K562 (cell line): ENCODE data around the gene GFI1B. TPM values are rescaled to one million over a fixed set of nuclear protein-coding genes. Genes with fewer than 3 reads are reported as not detected.

Experiments
- BRD9 ChIP-seq: fragments of 450-650 bp; IDR thresholded peaks from 2 replicates; pipeline ENCODE4 v1.6.1; 2018; ENCODE audit warnings: low read depth; ENCODE audit not compliant: partially characterized antibody
- CEBPB ChIP-seq: fragments of 450-650 bp; IDR thresholded peaks from 2 replicates; pipeline ENCODE4 v1.6.1; 2016; ENCODE audit warnings: missing genetic modification characterization, missing compliant biosample characterization
- ESRRB ChIP-seq: fragments of 250-450 bp; sonication (Bioruptor Pico); IDR thresholded peaks from 2 replicates; pipeline ENCODE4 v1.5.0; 2020; ENCODE audit warnings: mild to moderate bottlenecking, moderate library complexity, borderline replicate concordance
- GATA2 ChIP-seq: sonication (generic); formaldehyde crosslinking; IDR thresholded peaks from 2 replicates; pipeline ENCODE4 v1.4.0; 2020; ENCODE audit warnings: mild to moderate bottlenecking, missing genetic modification reagents
- GTF3C2 ChIP-seq: IDR thresholded peaks from 3 replicates; pipeline ENCODE4 v1.6.1; 2011; ENCODE audit warnings: borderline replicate concordance, mild to moderate bottlenecking, moderate library complexity; ENCODE audit not compliant: insufficient read length; ENCODE audit errors: extremely low read depth
- POLR2G ChIP-seq: fragments of 200-400 bp; formaldehyde crosslinking; IDR thresholded peaks from 2 replicates; pipeline ENCODE4 v1.6.1; 2017; ENCODE audit warnings: low read depth, mild to moderate bottlenecking, antibody characterized with exemption, low read length, moderate library complexity
- POLR3A ChIP-seq: IDR thresholded peaks from 2 replicates; pipeline ENCODE4 v1.6.1; 2011; ENCODE audit warnings: borderline replicate concordance, mild to moderate bottlenecking, moderate library complexity; ENCODE audit not compliant: insufficient read length, insufficient read depth; ENCODE audit errors: extremely low read depth
- RB1 ChIP-seq: fragments of 450-650 bp; IDR thresholded peaks from 2 replicates; pipeline ENCODE4 v1.6.1; 2017; ENCODE audit warnings: low read depth, mild to moderate bottlenecking
- RREB1 ChIP-seq: fragments of 250-450 bp; sonication (Bioruptor Pico); IDR thresholded peaks from 2 replicates; pipeline ENCODE4 v1.4.0; 2020
- SMARCC2 ChIP-seq: fragments of 450-650 bp; IDR thresholded peaks from 2 replicates; pipeline ENCODE4 v1.6.1; 2017; ENCODE audit warnings: antibody characterized with exemption, moderate library complexity, mild to moderate bottlenecking, low read depth
- STAG1 ChIP-seq: sonication (generic); formaldehyde crosslinking; IDR thresholded peaks from 2 replicates; pipeline ENCODE4 v1.5.0; 2020; ENCODE audit warnings: missing genetic modification reagents, borderline replicate concordance
- TCFL5 ChIP-seq: fragments of 250-450 bp; sonication (Bioruptor Pico); conservative IDR thresholded peaks from 2 replicates; pipeline ENCODE4 v1.6.1; 2021; ENCODE audit warnings: mild to moderate bottlenecking, moderate library complexity, matching md5 sums
- ZNF354B ChIP-seq: fragments of 250-450 bp; sonication (Bioruptor Pico); IDR thresholded peaks from 2 replicates; pipeline ENCODE4 v1.4.0; 2020
- ZNF668 ChIP-seq: fragments of 250-450 bp; sonication (Bioruptor Pico); IDR thresholded peaks from 2 replicates; pipeline ENCODE4 v1.8.0; 2022; ENCODE audit warnings: mild to moderate bottlenecking, inconsistent platforms
- polyA plus RNA-seq, 8 experiments: library from polyadenylated mRNA; depleted of rRNA in 4 of 8; stranded (reverse) in 5 of 8; unstranded in 3 of 8; fragments of >200 nt; fragmentation: Nextera tagmentation in 2 of 8; fragmentation: Illumina TruSeq in 1 of 8; extraction: Ambion mirVana in 2 of 8; extraction: Trizol in 1 of 8; gene quantifications; 2 replicates each; pipeline versions ENCODE4 v1.2.1 to v1.2.3, GENCODE V29; 2011 to 2014; ENCODE audit warnings: inconsistent platforms in 1 of 8, missing spikeins in 1 of 8
- total RNA-seq, 7 experiments: library from RNA; depleted of rRNA in 6 of 7; stranded (reverse); fragments of >200 nt in 6 of 7; fragmentation: Illumina TruSeq in 2 of 7; extraction: Trizol in 2 of 7; gene quantifications; 2 replicates each; pipeline versions ENCODE4 v1.2.1 to v1.2.3, GENCODE V29; 2011 to 2021; ENCODE audit warnings: low replicate concordance in 1 of 7
- TF ChIP-seq, protein P1 (sequence below): IDR thresholded peaks from 2 replicates; pipeline ENCODE4 v1.6.1; 2016; ENCODE audit warnings: missing genetic modification characterization, missing compliant biosample characterization
- TF ChIP-seq, protein P2 (sequence below): fragments of 250-450 bp; sonication (Bioruptor Pico); IDR thresholded peaks from 2 replicates; pipeline ENCODE4 v1.5.0; 2021

GFI1B gene
- total and polyA plus RNA-seq, 9 of the 15 experiments (the other 6 are each of a cell fraction or from before 2014, with no cell fraction given): 8.0 to 75.7 (median 34.5) TPM

DNA sequence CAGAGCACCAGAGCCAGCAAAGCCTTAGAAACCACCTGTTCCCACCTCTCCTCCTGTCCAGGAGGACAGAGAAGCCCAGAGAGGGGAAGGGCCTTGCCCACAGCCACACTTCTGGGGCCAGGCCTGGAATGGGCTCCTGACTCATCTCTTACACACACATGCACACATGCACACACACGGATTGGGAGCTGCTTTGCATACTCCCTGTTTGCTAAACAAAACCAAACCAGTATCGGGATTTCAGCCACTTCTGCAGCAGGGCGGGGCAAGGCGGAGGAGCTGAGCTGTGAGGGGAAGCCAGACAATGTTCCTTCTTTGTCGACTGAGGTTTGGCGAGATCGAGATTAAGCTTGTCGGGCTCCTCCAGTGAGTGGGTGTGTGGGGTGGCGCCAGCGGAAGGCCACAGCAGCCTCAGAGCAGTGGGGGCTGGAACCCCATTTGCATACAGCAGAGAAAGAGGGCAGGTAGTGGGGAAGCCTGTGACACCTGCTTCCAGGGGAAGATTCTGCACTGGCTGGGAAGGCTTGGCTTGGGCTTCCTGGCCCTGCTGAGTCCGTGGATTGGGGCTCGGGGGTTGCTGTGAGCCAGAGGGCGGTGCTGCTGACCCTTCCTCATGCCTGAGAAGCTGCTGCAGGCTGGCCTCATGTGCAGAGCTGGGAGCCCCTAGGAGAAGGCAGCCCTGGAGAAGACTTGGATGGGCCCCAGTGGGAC, 16.1 kb downstream of the GFI1B start (continued):
- TF ChIP-seq RREB1: no peak
- no peak for TF ChIP-seq ESRRB (CRISPR knock-in tag)
- TF ChIP-seq ZNF668: no peak
- TF ChIP-seq POLR3A: no peak
- no peak for TF ChIP-seq BRD9
- no peak for TF ChIP-seq CEBPB (tag)
- no peak for TF ChIP-seq GTF3C2
- TF ChIP-seq, protein P1, sequence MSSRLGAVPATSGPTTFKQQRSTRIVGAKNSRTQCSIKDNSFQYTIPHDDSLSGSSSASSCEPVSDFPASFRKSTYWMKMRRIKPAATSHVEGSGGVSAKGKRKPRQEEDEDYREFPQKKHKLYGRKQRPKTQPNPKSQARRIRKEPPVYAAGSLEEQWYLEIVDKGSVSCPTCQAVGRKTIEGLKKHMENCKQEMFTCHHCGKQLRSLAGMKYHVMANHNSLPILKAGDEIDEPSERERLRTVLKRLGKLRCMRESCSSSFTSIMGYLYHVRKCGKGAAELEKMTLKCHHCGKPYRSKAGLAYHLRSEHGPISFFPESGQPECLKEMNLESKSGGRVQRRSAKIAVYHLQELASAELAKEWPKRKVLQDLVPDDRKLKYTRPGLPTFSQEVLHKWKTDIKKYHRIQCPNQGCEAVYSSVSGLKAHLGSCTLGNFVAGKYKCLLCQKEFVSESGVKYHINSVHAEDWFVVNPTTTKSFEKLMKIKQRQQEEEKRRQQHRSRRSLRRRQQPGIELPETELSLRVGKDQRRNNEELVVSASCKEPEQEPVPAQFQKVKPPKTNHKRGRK (tag): no peak
- TF ChIP-seq TCFL5: no peak
- no peak for TF ChIP-seq STAG1
- no peak for TF ChIP-seq RB1
- TF ChIP-seq, protein P2, sequence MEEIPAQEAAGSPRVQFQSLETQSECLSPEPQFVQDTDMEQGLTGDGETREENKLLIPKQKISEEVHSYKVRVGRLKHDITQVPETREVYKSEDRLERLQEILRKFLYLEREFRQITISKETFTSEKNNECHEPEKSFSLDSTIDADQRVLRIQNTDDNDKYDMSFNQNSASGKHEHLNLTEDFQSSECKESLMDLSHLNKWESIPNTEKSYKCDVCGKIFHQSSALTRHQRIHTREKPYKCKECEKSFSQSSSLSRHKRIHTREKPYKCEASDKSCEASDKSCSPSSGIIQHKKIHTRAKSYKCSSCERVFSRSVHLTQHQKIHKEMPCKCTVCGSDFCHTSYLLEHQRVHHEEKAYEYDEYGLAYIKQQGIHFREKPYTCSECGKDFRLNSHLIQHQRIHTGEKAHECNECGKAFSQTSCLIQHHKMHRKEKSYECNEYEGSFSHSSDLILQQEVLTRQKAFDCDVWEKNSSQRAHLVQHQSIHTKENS: no peak
- no peak for TF ChIP-seq ZNF354B (CRISPR knock-in tag)
- peak; percentile 48; the same call in 1 of the 2 replicates for TF ChIP-seq GATA2 (CRISPR knock-in tag)
- peak; percentile 60 for TF ChIP-seq POLR2G
- no peak for TF ChIP-seq SMARCC2
